Mucosa of rectum (tissue), 2 donors: ENCODE results near the gene SNRNP70.
"Not testable (repeated sequence)": the region's sequence is repeated elsewhere in the genome, so short reads cannot be mapped to it uniquely, and the experiment has no call there.

ENCODE experiments used
- H3K27ac ChIP-seq, 2 donors: one replicate each; pipeline ENCODE4 v1.7.0; 2013; ENCODE audit warnings: inconsistent platforms in 2 of 2, low read depth in 2 of 2, low read length in 2 of 2
- H3K27me3 ChIP-seq, 2 donors: one replicate each; pipeline ENCODE4 v1.7.0; 2013; ENCODE audit warnings: low read length in 2 of 2; ENCODE audit not compliant: control insufficient read depth in 2 of 2, insufficient read depth in 2 of 2
- H3K36me3 ChIP-seq, 2 donors: one replicate each; pipeline ENCODE4 v1.7.0; 2013; ENCODE audit warnings: low read length in 2 of 2; ENCODE audit not compliant: control insufficient read depth in 2 of 2, insufficient read depth in 2 of 2
- H3K4me1 ChIP-seq, 2 donors: one replicate each; pipeline ENCODE4 v1.7.0; 2013; ENCODE audit warnings: low read length in 2 of 2, mild to moderate bottlenecking in 1 of 2; ENCODE audit not compliant: control insufficient read depth in 2 of 2, insufficient read depth in 2 of 2
- H3K4me3 ChIP-seq, 2 donors: one replicate each; pipeline ENCODE4 v1.7.0; 2013; ENCODE audit warnings: low read length in 2 of 2
- H3K9ac ChIP-seq, 2 donors: one replicate each; pipeline ENCODE4 v1.7.0; 2013; ENCODE audit warnings: low read length in 2 of 2, low read depth in 1 of 2, mild to moderate bottlenecking in 1 of 2
- H3K9me3 ChIP-seq, 2 donors: one replicate each; pipeline ENCODE4 v1.7.0; 2013; ENCODE audit warnings: low read length in 2 of 2; ENCODE audit not compliant: control insufficient read depth in 2 of 2
- donor health status: healthy.
- donor health status: Normal muscosa, but diverticular disease.

The SNRNP70 gene

GRCh38 chr19:49064029-49064629 lies 21.1 kb upstream of the SNRNP70 start:
- Histone ChIP-seq H3K4me3 (no peak overlapping the region), H3K36me3 (no peaks in the 10 kb centered on the region), H3K27ac (no peak overlapping the region), H3K9ac (no peak overlapping the region), H3K9me3 (no peaks in the 10 kb centered on the region), H3K27me3 (peaks cover 26 to 45% of the 10 kb centered on the region in 2 donors), H3K4me1 (no peaks in the 10 kb centered on the region)

GRCh38 chr19:49064768-49065611 lies 20.3 kb upstream of the SNRNP70 start, which contains the start of gene NTF4:
Gene NTF4 (minus strand): TSS chr19:49064818. CDS start chr19:49061997, 2,821 bp downstream.
- Histone ChIP-seq H3K36me3 (no peaks in the 10 kb centered on the region), H3K9me3 (no peaks in the 10 kb centered on the region), H3K4me3 (no peak within 1 kb of the TSS), H3K4me1 (no peaks in the 10 kb centered on the region), H3K9ac (no peak within 1 kb of the TSS), H3K27ac (no peak within 1 kb of the TSS), H3K27me3 (peaks cover 26 to 40% of the 10 kb centered on the region in 2 donors)

- Histone ChIP-seq H3K27ac (no peak overlapping the region), H3K36me3 (no peaks in the 10 kb centered on the region), H3K4me1 (no peaks in the 10 kb centered on the region), H3K4me3 (no peak overlapping the region), H3K27me3 (peaks cover 33 to 35% of the 10 kb centered on the region in 2 donors), H3K9me3 (no peaks in the 10 kb centered on the region), H3K9ac (no peak overlapping the region)
Observed at GRCh38 chr19:49065905-49066512, 19.2 kb upstream of the SNRNP70 start.

GRCh38 chr19:49067554-49067953 lies 17.7 kb upstream of the SNRNP70 start:
- H3K9me3 ChIP-seq: no peaks in the 10 kb centered on the region
- no peaks in the 10 kb centered on the region for H3K36me3 ChIP-seq
- H3K9ac ChIP-seq: no peak overlapping the region
- no peak overlapping the region for H3K27ac ChIP-seq
- H3K27me3 ChIP-seq: peaks cover 31 to 38% of the 10 kb centered on the region in 2 donors
- no peaks in the 10 kb centered on the region for H3K4me1 ChIP-seq
- no peak overlapping the region for H3K4me3 ChIP-seq

- H3K4me3 ChIP-seq: no peak overlapping the region
- no peaks in the 10 kb centered on the region for H3K9me3 ChIP-seq
- H3K27ac ChIP-seq: no peak overlapping the region
- no peaks in the 10 kb centered on the region for H3K36me3 ChIP-seq
- H3K27me3 ChIP-seq: peaks cover 41 to 46% of the 10 kb centered on the region in 2 donors
- no peaks in the 10 kb centered on the region for H3K4me1 ChIP-seq
- H3K9ac ChIP-seq: no peak overlapping the region
Observed at GRCh38 chr19:49069026-49069425, 16.2 kb upstream of the SNRNP70 start.

- Histone ChIP-seq H3K9ac (no peak overlapping the region), H3K27ac (no peak overlapping the region), H3K4me3 (no peak overlapping the region), H3K9me3 (no peaks in the 10 kb centered on the region), H3K27me3 (peaks cover 37 to 39% of the 10 kb centered on the region in 2 donors), H3K36me3 (no peaks in the 10 kb centered on the region), H3K4me1 (no peaks in the 10 kb centered on the region)
Observed at GRCh38 chr19:49070416-49070815, 14.8 kb upstream of the SNRNP70 start.

- Histone ChIP-seq H3K27ac (no peak overlapping the region), H3K9me3 (no peaks in the 10 kb centered on the region), H3K4me3 (no peak overlapping the region), H3K4me1 (no peaks in the 10 kb centered on the region), H3K36me3 (no peaks in the 10 kb centered on the region), H3K27me3 (peaks cover 24 to 25% of the 10 kb centered on the region in 2 donors), H3K9ac (no peak overlapping the region)
Observed at GRCh38 chr19:49071860-49072547, 13.2 kb upstream of the SNRNP70 start.

- no peaks in the 10 kb centered on the region for H3K9me3 ChIP-seq
Observed at GRCh38 chr19:49073514-49074378, 11.5 kb upstream of the SNRNP70 start.

GRCh38 chr19:49074869-49075268 lies 10.4 kb upstream of the SNRNP70 start:
- peaks cover 13 to 19% of the 10 kb centered on the region in 2 donors for H3K27me3 ChIP-seq
- not testable (repeated sequence) for H3K27ac ChIP-seq, H3K9ac ChIP-seq

More at GRCh38 chr19:49073514-49074378, 11.5 kb upstream of the SNRNP70 start:
- no peak overlapping the region for H3K9ac ChIP-seq
- no peaks in the 10 kb centered on the region for H3K4me1 ChIP-seq
- no peak overlapping the region for H3K27ac ChIP-seq
- no peaks in the 10 kb centered on the region for H3K36me3 ChIP-seq
- H3K27me3 ChIP-seq: peaks cover 13 to 19% of the 10 kb centered on the region in 2 donors
- no peak overlapping the region for H3K4me3 ChIP-seq

More at GRCh38 chr19:49074869-49075268, 10.4 kb upstream of the SNRNP70 start:
- H3K36me3 ChIP-seq, H3K9me3 ChIP-seq, H3K4me1 ChIP-seq, H3K4me3 ChIP-seq: not testable (repeated sequence)
